Ureter (tissue), 1 donor: Measurements from ENCODE around the gene PCSK9. TPM values are rescaled to one million over a fixed set of nuclear protein-coding genes. Genes with fewer than 3 reads are reported as not detected.
"Not testable (repeated sequence)": the region's sequence is repeated elsewhere in the genome, so short reads cannot be mapped to it uniquely, and the experiment has no call there.

Experiments
- DNase-seq: peaks from one replicate; pipeline ENCODE4 v3.0.0-alpha.2; 2020; ENCODE audit warnings: low spot score
- total RNA-seq: library from RNA; stranded (reverse); gene quantifications from one replicate; pipeline ENCODE4 v1.2.4, GENCODE V29; 2023
- donor health status: DM: yes; HTN: yes; CAD: no.

PCSK9 gene
- total RNA-seq, 1 donor from 2014 or later = 0.16 TPM

DNA sequence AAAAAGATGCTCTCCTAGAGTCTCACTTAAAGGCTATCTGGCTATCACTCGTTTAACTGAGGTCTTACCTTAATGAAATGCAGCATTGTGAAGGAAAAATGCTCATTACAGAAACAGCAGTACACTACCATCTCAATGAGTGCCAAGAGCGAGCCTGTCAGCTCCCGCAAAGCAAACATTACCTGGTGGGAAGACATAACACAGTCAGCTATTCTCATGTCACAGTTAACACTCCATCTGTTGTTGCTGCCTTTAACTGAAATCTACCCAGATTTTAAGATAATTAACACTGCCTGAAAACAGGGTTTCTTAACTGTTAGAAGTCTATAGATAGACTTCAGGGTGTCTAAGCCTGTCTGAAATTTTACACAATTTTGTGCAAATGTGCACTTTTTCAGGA is 39.1 kb downstream of the PCSK9 start:
- no peak for DNase-seq

DNA sequence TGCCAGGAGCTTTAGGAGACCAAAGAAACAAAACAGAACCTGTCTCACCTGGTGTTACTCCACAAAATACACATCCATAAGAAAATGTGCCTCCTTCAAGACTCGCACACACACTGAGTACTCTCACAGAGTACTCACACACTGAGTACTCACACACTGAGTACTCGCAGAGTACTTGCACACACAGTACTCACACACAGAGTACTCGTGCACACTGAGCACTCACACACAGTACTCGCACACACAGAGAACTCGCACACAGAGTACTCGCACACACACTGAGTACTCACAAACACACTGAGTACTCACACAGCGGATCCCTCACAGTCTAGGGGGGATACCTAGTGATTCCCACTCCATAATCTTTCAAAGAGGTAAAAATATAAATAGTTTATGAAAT is 40.3 kb downstream of the PCSK9 start:
- DNase-seq = no peak

DNA sequence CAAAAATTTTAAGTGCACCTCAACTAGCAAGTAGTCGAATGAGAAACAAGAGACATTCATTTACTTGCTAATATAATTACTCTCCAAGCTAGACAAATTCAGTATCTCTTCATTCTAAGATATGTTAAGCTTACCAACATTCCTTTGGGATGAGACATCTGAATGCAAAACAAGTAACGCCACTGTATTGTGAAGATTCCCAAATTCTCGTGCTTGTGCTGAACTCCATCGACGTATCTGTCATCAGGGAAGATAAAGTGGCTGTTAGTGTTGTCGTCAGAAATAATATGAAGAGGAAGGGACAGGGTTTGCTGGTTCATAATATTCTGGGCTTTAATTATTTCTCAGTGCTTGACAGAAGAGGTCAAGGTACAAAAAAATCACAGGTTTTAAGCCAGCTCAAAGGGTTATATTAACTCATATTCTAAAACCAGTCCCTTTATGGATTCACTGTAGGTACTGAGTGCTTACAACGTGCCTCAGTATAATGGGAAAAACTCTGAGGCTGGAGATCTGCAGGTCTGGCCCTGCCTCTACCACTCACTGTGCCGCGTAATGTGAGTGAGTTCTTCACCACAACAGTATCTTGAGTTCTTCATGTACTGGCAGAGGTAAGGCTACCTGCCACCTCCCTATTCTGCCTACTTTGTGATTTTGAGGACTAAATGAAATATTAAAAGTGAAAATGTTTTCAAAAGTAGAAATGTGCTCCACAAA is 42.0 kb downstream of the PCSK9 start:
- DNase-seq = no peak

DNA sequence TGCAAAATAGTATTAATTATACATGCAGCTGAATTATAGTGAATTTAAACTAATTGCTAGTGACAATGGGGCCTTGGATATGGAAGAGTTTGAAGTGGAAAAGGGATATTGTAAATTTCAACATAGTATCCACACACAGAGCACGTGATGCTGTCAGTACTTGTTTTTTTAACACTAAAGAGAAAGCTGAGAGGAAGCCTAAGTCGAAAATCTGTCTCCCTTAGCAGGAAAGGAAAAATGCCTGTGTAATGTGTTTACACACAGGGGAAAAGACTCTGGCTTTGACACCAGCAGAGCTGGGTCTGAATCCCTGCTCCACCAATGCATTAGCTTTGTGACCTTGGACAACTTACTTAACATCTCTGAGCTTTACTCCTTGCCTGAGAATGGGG is 42.6 kb downstream of the PCSK9 start:
- DNase-seq = no peak

DNA sequence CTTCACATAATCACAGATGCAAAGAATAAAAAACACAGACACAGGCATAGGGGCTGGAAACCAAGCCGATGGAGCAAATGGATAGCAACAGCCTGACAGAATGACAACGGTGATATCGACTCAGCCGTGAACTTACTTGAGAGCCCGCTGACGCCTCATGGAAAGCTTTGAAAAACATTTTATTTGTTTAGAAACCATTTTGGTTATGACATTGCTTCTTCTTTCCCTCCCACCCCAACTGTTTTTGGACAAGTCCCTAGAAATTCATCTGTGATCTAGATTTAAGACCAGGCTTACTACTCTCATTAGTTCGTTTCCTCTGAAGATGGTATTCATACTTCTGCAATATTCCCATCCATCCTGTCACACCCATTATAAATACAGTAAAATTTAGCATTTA is 44.9 kb downstream of the PCSK9 start:
- no peak for DNase-seq

DNA sequence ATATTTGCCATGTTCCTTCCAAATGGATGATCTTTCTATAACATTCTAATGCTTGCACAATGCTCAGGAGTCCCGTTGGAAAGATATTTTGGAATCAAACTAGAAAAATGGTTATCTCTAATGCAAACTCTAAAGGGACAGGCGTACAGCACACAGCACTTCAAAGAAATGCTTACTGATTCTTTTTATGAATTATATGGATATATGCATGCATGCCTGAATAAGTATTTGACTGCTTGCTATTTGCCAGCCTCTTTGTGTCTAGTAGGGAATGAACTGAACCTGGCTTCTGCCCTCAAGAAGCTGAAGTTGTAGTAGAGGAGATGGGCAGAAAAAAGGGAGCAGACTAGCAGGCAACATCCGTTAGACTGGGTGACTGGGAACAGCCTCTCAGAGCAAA is 48.1 kb downstream of the PCSK9 start:
- DNase-seq = no peak

DNA sequence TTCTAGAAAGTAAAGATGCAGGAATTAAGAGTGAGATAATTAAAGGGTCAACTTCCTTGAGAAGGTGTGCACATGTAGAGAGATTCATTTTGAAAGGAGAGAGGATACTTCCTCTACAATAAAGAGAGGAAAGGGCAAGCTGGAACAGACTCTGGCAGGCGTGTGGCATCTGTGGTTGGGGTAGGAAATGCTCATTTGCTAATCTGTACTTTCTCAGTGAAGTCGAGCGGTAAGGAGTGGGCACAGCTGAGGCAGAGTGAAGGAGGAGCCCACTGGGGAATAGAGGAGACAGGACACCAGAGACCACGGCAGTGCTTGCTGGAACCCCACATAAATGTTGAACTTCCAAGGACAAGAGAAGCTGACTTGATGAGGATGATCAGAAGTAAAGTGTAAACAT is 49.1 kb downstream of the PCSK9 start:
- no peak for DNase-seq

DNA sequence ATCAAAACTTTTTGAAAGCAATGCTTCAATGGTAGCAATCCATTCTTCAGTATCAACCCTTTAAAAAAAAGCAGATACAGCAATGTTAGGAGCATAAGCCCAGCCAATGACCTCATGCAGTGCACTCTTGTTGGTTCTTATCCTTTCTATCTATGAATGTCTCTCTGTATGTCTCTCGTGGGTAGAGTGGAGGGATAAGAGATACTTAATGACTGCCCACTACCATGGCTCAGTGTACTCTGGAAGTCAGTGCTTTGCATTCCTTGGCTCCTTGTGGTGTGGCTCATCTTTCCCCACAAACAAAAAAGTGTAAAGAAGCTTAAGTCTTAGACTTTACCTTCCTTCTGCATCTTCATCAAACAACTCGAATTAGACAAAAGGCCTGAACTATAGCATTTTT is 50.3 kb downstream of the PCSK9 start:
- DNase-seq = no peak

DNA sequence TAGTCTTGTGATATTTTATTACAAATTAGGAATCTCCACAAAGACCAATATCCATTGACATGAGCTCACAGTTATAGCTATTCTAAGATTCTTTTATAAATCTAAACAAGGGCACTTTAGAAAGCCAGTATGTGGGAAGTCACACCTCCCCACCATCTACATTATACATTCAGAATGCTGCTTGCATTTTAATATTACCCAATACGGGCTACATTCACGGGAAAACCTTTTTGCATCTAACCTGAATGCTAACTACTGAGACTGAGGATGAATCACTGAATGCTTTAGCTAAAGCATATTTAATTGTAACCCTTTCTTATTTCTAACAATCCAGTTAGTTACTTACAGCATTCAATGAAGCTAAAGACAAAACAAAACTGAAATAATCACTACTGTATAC is 53.1 kb downstream of the PCSK9 start:
- DNase-seq = no peak

DNA sequence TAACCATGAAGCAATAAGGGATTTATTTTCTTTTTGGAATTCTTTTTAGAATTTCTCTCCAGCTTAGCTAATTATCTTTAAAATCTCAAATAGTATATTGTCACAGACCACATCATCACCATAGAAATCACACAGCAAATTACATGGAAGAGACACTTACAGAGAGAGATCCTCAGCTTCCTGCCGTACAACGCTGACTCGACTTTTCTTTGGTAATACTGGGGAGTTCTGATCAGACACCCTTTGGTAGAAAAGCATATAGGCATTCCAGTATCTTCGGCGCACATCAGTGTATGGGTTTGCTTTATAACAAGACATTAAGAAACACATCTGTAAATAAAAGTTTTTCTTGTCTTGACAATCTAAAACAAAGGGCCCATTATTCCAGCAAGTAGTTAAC is 55.7 kb downstream of the PCSK9 start:
- DNase-seq = no peak

DNA sequence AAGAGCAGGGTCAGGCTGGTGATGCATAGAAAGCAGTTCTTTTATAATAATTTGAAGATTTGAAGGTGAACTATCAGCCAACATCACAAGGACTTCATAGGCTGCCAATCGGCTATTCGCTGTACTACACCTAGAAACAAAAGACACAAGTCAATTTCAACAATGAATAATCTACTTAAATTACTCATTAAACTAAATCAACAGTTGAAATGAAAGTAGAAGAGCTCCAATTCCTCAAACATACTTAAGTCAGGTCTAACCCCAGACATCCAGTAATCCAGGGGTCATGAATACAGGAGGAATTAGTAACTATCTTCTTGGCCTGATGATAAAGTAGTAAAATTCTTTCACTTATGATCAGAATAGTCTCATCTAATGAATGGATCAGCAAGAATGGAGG is 64.5 kb downstream of the PCSK9 start:
- DNase-seq = no peak

DNA sequence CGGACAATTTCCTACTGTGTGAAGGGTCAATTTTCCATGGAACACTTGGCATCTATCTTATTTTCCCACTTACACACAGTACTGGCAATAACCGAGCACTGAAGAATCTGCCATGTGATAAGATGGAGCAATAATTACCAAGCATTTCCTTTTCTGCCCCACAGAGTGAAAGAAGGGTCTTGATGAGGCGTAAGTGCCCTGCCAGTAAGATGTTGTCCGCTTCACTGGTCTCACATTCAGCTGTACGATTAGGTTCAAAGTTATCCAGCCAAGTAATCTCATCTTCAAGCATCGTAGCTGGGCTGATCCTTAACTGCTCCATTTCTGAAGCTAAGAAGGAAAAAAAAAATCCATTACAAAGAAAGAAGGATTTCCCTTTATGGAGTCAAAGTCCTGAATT is 67.8 kb downstream of the PCSK9 start:
- no peak for DNase-seq

DNA sequence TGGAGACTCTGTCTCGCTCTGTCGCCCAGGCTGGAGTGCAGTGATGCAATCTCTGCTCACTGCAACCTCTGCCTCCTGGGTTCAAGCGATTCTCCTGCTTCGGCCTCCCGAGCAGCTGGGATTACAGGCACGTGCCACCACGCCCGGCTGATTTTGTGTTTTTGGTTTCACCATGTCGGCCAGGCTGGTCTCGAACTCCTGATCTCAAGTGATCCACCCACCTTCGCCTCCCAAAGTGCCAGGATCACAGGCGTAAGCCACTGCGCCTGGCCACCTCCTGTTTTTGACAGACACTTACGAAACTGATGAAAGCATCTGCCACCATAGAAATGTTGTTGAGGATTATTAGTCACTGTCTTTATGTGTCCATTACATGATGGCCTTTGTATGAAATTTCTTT is 69.7 kb downstream of the PCSK9 start:
- DNase-seq = not testable (repeated sequence)

Other genes starting within 250 kb of the PCSK9 start
- gene TTC22, start 238.2 kb upstream of the PCSK9 start, total RNA-seq = 14.9 TPM
- 190 TPM for gene DHCR24, start 152.4 kb upstream of the PCSK9 start, total RNA-seq
- 1.4 TPM for gene TMEM61, start 58.9 kb upstream of the PCSK9 start, total RNA-seq
- not detected for gene BSND, start 40.6 kb upstream of the PCSK9 start, total RNA-seq
- 58.2 TPM for gene USP24, start 175.8 kb downstream of the PCSK9 start, total RNA-seq